GM23248 (cell line): Measurements from ENCODE around the gene ANKRD35.

Source experiments
- EZH2 ChIP-seq: fragments of 200-600 bp; sonication (generic); IDR thresholded peaks from 2 replicates; pipeline ENCODE4 v1.6.1; 2018; ENCODE audit warnings: antibody characterized with exemption, mild to moderate bottlenecking; ENCODE audit not compliant: insufficient read depth, poor library complexity, severe bottlenecking
- EZH2phosphoT487 ChIP-seq: fragments of 200-600 bp; sonication (generic); IDR thresholded peaks from 2 replicates; pipeline ENCODE4 v1.6.1; 2018; ENCODE audit warnings: antibody characterized with exemption, moderate library complexity, mild to moderate bottlenecking, low read depth; ENCODE audit not compliant: insufficient read depth

DNA sequence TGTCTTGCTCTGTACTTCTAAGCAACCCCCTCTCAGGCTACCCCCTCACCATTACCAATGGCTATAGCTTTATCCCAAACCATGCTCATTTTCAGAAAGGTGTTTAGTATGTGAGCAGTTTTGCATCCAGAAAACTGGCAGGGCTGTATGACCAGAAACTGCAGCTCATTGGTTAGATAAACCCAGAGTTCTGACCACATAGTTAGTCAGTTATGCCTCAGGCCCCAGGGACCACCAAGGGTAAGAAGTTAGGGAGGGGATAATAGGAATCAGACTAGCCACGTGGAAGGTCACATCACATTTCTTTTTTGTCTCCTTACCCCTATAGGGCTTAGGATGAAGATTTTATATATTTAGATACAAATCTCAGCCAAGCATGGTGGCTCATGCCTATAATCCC is 23.0 kb upstream of the ANKRD35 start:
- no peak for TF ChIP-seq EZH2phosphoT487
- TF ChIP-seq EZH2 = no peak
